Activated CD8-positive, alpha-beta memory T cell treated with anti-CD3 and anti-CD28 coated beads for 36 hours (primary cell): Measurements from ENCODE around the gene ARAP2. TPM values are rescaled to one million over a fixed set of nuclear protein-coding genes. Genes with fewer than 3 reads are reported as not detected.
"Not testable (repeated sequence)": the region's sequence is repeated elsewhere in the genome, so short reads cannot be mapped to it uniquely, and the experiment has no call there.

Experiments used
- CTCF ChIA-PET: fragments of 350-600 bp; sonication (Branson Sonifier 250); formaldehyde crosslinking; loops from one replicate; lab custom pipeline; 2021; ENCODE audit warnings: antibody characterized with exemption; lab: Charles Lee
- POLR2A ChIA-PET: fragments of 350-600 bp; sonication (Branson Sonifier 250); formaldehyde crosslinking; loops from one replicate; lab custom pipeline; 2021; ENCODE audit warnings: antibody characterized with exemption; lab: Charles Lee
- total RNA-seq, 2 experiments: library from RNA; stranded (reverse); gene quantifications; one replicate each; pipeline ENCODE4 v1.2.3, GENCODE V29; 2021

The ARAP2 gene
- total RNA-seq, 2 experiments from 2014 or later = 37.3 to 42.5 TPM

- ChIA-PET CTCF (no interaction called here), POLR2A (no interaction called here)
Measured at GRCh38 chr4:36206603-36207311, 37.6 kb downstream of the ARAP2 start.

- ChIA-PET CTCF (no interaction called here), POLR2A (interaction anchor here (0.7 kb wide), 2 partner anchors 11 to 51 kb away, joined by 4 to 5 read pairs; no protein-coding TSS in a partner anchor)
Measured at GRCh38 chr4:36206012-36206411, 38.3 kb downstream of the ARAP2 start.

- ChIA-PET CTCF (interaction anchor here (1.1 kb wide), 1 partner anchor 9 kb away, joined by 3 read pairs; no protein-coding TSS in a partner anchor), POLR2A (interaction anchor here (0.6 kb wide), 1 partner anchor 44 kb away, joined by 13 read pairs; no protein-coding TSS in a partner anchor)
Measured at GRCh38 chr4:36198861-36199260, 45.5 kb downstream of the ARAP2 start.

- ChIA-PET CTCF (interaction anchor here (0.7 to 1.1 kb wide), 2 partner anchors 8 to 45 kb away, joined by 3 read pairs; no protein-coding TSS in a partner anchor), POLR2A (interaction anchor here (0.6 kb wide), 1 partner anchor 45 kb away, joined by 13 read pairs; no protein-coding TSS in a partner anchor)
Measured at GRCh38 chr4:36198068-36198808, 46.1 kb downstream of the ARAP2 start.

- CTCF ChIA-PET = no interaction called here
- POLR2A ChIA-PET = no interaction called here
Measured at GRCh38 chr4:36197501-36197900, 46.8 kb downstream of the ARAP2 start.

GRCh38 chr4:36196145-36196913 lies 48.0 kb downstream of the ARAP2 start:
- POLR2A ChIA-PET = no interaction called here
- CTCF ChIA-PET = interaction anchor here (0.6 kb wide), 1 partner anchor 63 kb away, joined by 3 read pairs; no protein-coding TSS in a partner anchor

GRCh38 chr4:36192922-36193321 lies 51.4 kb downstream of the ARAP2 start:
- POLR2A ChIA-PET = no interaction called here

GRCh38 chr4:36189511-36190226 lies 54.6 kb downstream of the ARAP2 start:
- POLR2A ChIA-PET = no interaction called here
- CTCF ChIA-PET = interaction anchor here (1.1 to 1.3 kb wide), 2 partner anchors 9 to 55 kb away, joined by 3 read pairs; partner anchors contain the start of gene ARAP2

More at GRCh38 chr4:36192922-36193321, 51.4 kb downstream of the ARAP2 start:
- CTCF ChIA-PET = no interaction called here

- ChIA-PET POLR2A (no interaction called here), CTCF (no interaction called here)
Measured at GRCh38 chr4:36187723-36188333, 56.5 kb downstream of the ARAP2 start.

- CTCF ChIA-PET = no interaction called here
- POLR2A ChIA-PET = no interaction called here
Measured at GRCh38 chr4:36183665-36184393, 60.5 kb downstream of the ARAP2 start.

GRCh38 chr4:36183232-36183631 lies 61.1 kb downstream of the ARAP2 start:
- ChIA-PET POLR2A (no interaction called here), CTCF (no interaction called here)

- POLR2A ChIA-PET, CTCF ChIA-PET: not testable (repeated sequence)
Measured at GRCh38 chr4:36182315-36182714, 62.0 kb downstream of the ARAP2 start.

- ChIA-PET POLR2A (interaction anchor here (0.6 kb wide), 1 partner anchor 12 kb away, joined by 15 read pairs; no protein-coding TSS in a partner anchor), CTCF (interaction anchor here (0.5 kb wide), 1 partner anchor 123 kb away, joined by 3 read pairs; no protein-coding TSS in a partner anchor)
Measured at GRCh38 chr4:36180206-36180605, 64.1 kb downstream of the ARAP2 start.

GRCh38 chr4:36178484-36178883 lies 65.8 kb downstream of the ARAP2 start:
- ChIA-PET CTCF (no interaction called here), POLR2A (no interaction called here)

GRCh38 chr4:36177946-36178345 lies 66.4 kb downstream of the ARAP2 start:
- ChIA-PET CTCF (no interaction called here), POLR2A (no interaction called here)

- ChIA-PET POLR2A (no interaction called here), CTCF (no interaction called here)
Measured at GRCh38 chr4:36174570-36174969, 69.7 kb downstream of the ARAP2 start.

- ChIA-PET CTCF (no interaction called here), POLR2A (no interaction called here)
Measured at GRCh38 chr4:36173905-36174304, 70.4 kb downstream of the ARAP2 start.

- ChIA-PET CTCF (no interaction called here), POLR2A (no interaction called here)
Measured at GRCh38 chr4:36172656-36173055, 71.7 kb downstream of the ARAP2 start.
